PC-9 (cell line): Measurements from ENCODE around the gene FAM174A. TPM values are rescaled to one million over a fixed set of nuclear protein-coding genes. Genes with fewer than 3 reads are reported as not detected.

Experiments used
- BruUV-seq: library from RNA; stranded (reverse); fragments of 400-500 nt; replicated peaks from 2 replicates; lab custom pipeline; 2021; lab: Mats Ljungman, UMichigan
- CTCF ChIA-PET: fragments of 300-600 bp; sonication (Branson Sonifier 250); formaldehyde crosslinking; loops from one replicate; lab custom pipeline; 2022; ENCODE audit warnings: antibody characterized with exemption; lab: Charles Lee
- POLR2A ChIA-PET: fragments of 300-600 bp; sonication (Branson Sonifier 250); formaldehyde crosslinking; loops from one replicate; lab custom pipeline; 2022; ENCODE audit warnings: antibody characterized with exemption; ENCODE audit not compliant: unreplicated experiment; lab: Charles Lee
- DNase-seq, 2 experiments: peaks; one replicate each; pipeline versions ENCODE4 v3.0.0 to v3.0.0-alpha.2; 2015 to 2022; ENCODE audit warnings: mixed read lengths in 1 of 2
- H2AFZ ChIP-seq: fragments of 200-600 bp; sonication (generic); 2 replicates; pipeline ENCODE4 v1.8.1; 2017; ENCODE audit warnings: antibody characterized with exemption
- H3F3A ChIP-seq: fragments of 200-600 bp; sonication (generic); 2 replicates; pipeline ENCODE4 v1.8.1; 2017; ENCODE audit warnings: antibody characterized with exemption, mild to moderate bottlenecking, low read depth; ENCODE audit not compliant: insufficient read depth
- H3K27ac ChIP-seq: fragments of 200-600 bp; sonication (generic); 2 replicates; pipeline ENCODE4 v1.6.1; 2016; ENCODE audit warnings: mixed run types
- H3K27me3 ChIP-seq: fragments of 200-600 bp; sonication (generic); 2 replicates; pipeline ENCODE4 v1.6.1; 2016; ENCODE audit warnings: low read depth, mixed run types; ENCODE audit not compliant: insufficient read depth
- H3K36me3 ChIP-seq: fragments of 200-600 bp; sonication (generic); 2 replicates; pipeline ENCODE4 v1.6.1; 2016; ENCODE audit warnings: low read depth, mixed run types
- H3K4me1 ChIP-seq: fragments of 200-600 bp; sonication (generic); replicated peaks from 2 replicates; pipeline ENCODE4 v1.6.1; 2016; ENCODE audit warnings: mixed run types; ENCODE audit not compliant: insufficient read depth
- H3K4me2 ChIP-seq: fragments of 200-600 bp; sonication (generic); 2 replicates; pipeline ENCODE4 v1.6.1; 2017; ENCODE audit warnings: mixed run types
- H3K4me3 ChIP-seq: fragments of 200-600 bp; sonication (generic); 2 replicates; pipeline ENCODE4 v1.6.1; 2016; ENCODE audit warnings: mixed run types
- H3K79me2 ChIP-seq: fragments of 200-600 bp; sonication (generic); 2 replicates; pipeline ENCODE4 v1.6.1; 2017; ENCODE audit warnings: low read depth, mixed run types
- H3K9me2 ChIP-seq: fragments of 200-600 bp; sonication (generic); 2 replicates; pipeline ENCODE4 v1.8.1; 2017; ENCODE audit warnings: mild to moderate bottlenecking; ENCODE audit not compliant: insufficient read depth
- H3K9me3 ChIP-seq: fragments of 200-600 bp; sonication (generic); 2 replicates; pipeline ENCODE4 v1.8.1; 2016; ENCODE audit warnings: low read depth; ENCODE audit not compliant: insufficient read depth
- H4K20me1 ChIP-seq: fragments of 200-600 bp; sonication (generic); 2 replicates; pipeline ENCODE4 v1.8.1; 2017; ENCODE audit not compliant: insufficient read depth
- CTCF ChIP-seq: fragments of 200-600 bp; sonication (generic); conservative IDR thresholded peaks from 2 replicates; pipeline ENCODE4 v1.6.1; 2017; ENCODE audit warnings: mixed run types, antibody characterized with exemption, mild to moderate bottlenecking, moderate library complexity
- EZH2 ChIP-seq: fragments of 200-600 bp; sonication (generic); IDR thresholded peaks from 2 replicates; pipeline ENCODE4 v1.8.0; 2017; ENCODE audit warnings: antibody characterized with exemption, low read depth
- intact Hi-C: fragments of 100-400 bp; cut with micrococcal nuclease; formaldehyde crosslinking; loops from one replicate; pipeline ENCODE4 v1.10.0; 2022; ENCODE audit not compliant: unreplicated experiment
- total RNA-seq: library from RNA; stranded (reverse); gene quantifications from 2 replicates; pipeline ENCODE4 v1.2.3, GENCODE V29; 2021

The FAM174A gene
- total RNA-seq, 1 experiment from 2014 or later: 9.2 TPM

GRCh38 chr5:100517301-100517974 is 17.7 kb upstream of the FAM174A start:
- intact Hi-C loops: no loop called here
- Histone ChIP-seq H3F3A (no peaks in the 10 kb centered on the region), H3K4me2 (no peak overlapping the region), H3K79me2 (no peaks in the 10 kb centered on the region), H4K20me1 (no peaks in the 10 kb centered on the region), H3K27me3 (no peaks in the 10 kb centered on the region), H3K4me1 (no peaks in the 10 kb centered on the region), H3K9me3 (no peaks in the 10 kb centered on the region), H3K27ac (no peak overlapping the region), H3K4me3 (no peak overlapping the region), H2AFZ (no peak overlapping the region), H3K36me3 (no peaks in the 10 kb centered on the region), H3K9me2 (no peaks in the 10 kb centered on the region)
- ChIA-PET CTCF (no interaction called here), POLR2A (interaction anchor here (0.5 kb wide), 1 partner anchor 17 kb away, joined by 5 read pairs; the partner anchor contains the start of gene FAM174A)
- TF ChIP-seq EZH2 (no peak), CTCF (no peak)
- BruUV-seq: no TSS peak
- peak; percentile 38 to 59 for DNase-seq

GRCh38 chr5:100518377-100518776 is 16.8 kb upstream of the FAM174A start:
- ChIA-PET CTCF (no interaction called here), POLR2A (no interaction called here)
- Histone ChIP-seq H3K9me3 (no peaks in the 10 kb centered on the region), H3K9me2 (no peaks in the 10 kb centered on the region), H2AFZ (no peak overlapping the region), H3F3A (no peaks in the 10 kb centered on the region), H4K20me1 (no peaks in the 10 kb centered on the region), H3K36me3 (no peaks in the 10 kb centered on the region), H3K4me3 (no peak overlapping the region), H3K79me2 (no peaks in the 10 kb centered on the region), H3K4me1 (no peaks in the 10 kb centered on the region), H3K4me2 (no peak overlapping the region), H3K27ac (no peak overlapping the region), H3K27me3 (no peaks in the 10 kb centered on the region)
- no peak for DNase-seq
- intact Hi-C loops: no loop called here
- no peak for TF ChIP-seq CTCF
- TF ChIP-seq EZH2: no peak
- no TSS peak for BruUV-seq

GRCh38 chr5:100519075-100519474 is 16.1 kb upstream of the FAM174A start:
- no peak overlapping the region for H3K4me3 ChIP-seq
- no peak overlapping the region for H2AFZ ChIP-seq
- intact Hi-C loops: no loop called here
- no peaks in the 10 kb centered on the region for H3K36me3 ChIP-seq
- TF ChIP-seq CTCF: no peak
- no peak for TF ChIP-seq EZH2
- H3K79me2 ChIP-seq: no peaks in the 10 kb centered on the region
- no peaks in the 10 kb centered on the region for H3K4me1 ChIP-seq
- DNase-seq: no peak
- CTCF ChIA-PET: no interaction called here
- no TSS peak for BruUV-seq
- H3K4me2 ChIP-seq: no peak overlapping the region
- H3K27me3 ChIP-seq: no peaks in the 10 kb centered on the region
- no peaks in the 10 kb centered on the region for H4K20me1 ChIP-seq
- no peak overlapping the region for H3K27ac ChIP-seq
- POLR2A ChIA-PET: no interaction called here
- no peaks in the 10 kb centered on the region for H3F3A ChIP-seq
- H3K9me3 ChIP-seq: no peaks in the 10 kb centered on the region
- no peaks in the 10 kb centered on the region for H3K9me2 ChIP-seq
